Lower leg skin (tissue), 4 donors: ENCODE data around the gene ISY1. TPM values are rescaled to one million over a fixed set of nuclear protein-coding genes. Genes with fewer than 3 reads are reported as not detected.

ENCODE experiments used
- DNase-seq, 2 donors: peaks; one replicate each; pipeline ENCODE4 v3.0.0-alpha.2; 2019; ENCODE audit warnings: low spot score in 2 of 2
- H3K4me3 ChIP-seq: fragments of 200-600 bp; sonication (generic); 2 replicates; pipeline ENCODE4 v1.5.1; 2017; ENCODE audit warnings: mild to moderate bottlenecking, low read depth; ENCODE audit not compliant: poor library complexity, severe bottlenecking
- CTCF ChIP-seq, 3 donors: fragments of 450-650 bp; IDR thresholded peaks; one replicate each; pipeline ENCODE4 v1.5.1; 2016; ENCODE audit warnings: antibody characterized with exemption in 3 of 3, mild to moderate bottlenecking in 3 of 3, moderate library complexity in 2 of 3
- POLR2A ChIP-seq, 2 donors: fragments of 450-650 bp; IDR thresholded peaks; one replicate each; pipeline ENCODE4 v1.6.1; 2016 to 2017; ENCODE audit warnings: antibody characterized with exemption in 2 of 2, mild to moderate bottlenecking in 1 of 2, moderate library complexity in 1 of 2
- WGBS, 2 donors: methylation state at CpG; one replicate each; pipeline ENCODE4 v1.1.5; 2018; 5-methylcytosine and 5-hydroxymethylcytosine counted together
- intact Hi-C: fragments of 100-400 bp; cut with DNase I; formaldehyde crosslinking; loops from one replicate; pipeline ENCODE4 v1.15.0; 2023; ENCODE audit warnings: low total_unique reads
- total RNA-seq, 4 donors: library from RNA; depleted of rRNA; stranded (reverse); fragments of >200 nt; gene quantifications; one replicate each; pipeline ENCODE4 v1.1.0, GENCODE V29; 2016

ISY1 gene
- total RNA-seq: 10 to 100 TPM; 15.5 to 22.8 (median 18.1) TPM

- H3K4me3 ChIP-seq: peak within 1 kb of the TSS; percentile 56
- intact Hi-C loops: no loop called here
- DNase-seq: peak; percentile 89 to 96
- 0% methylated on average over 56 to 67 of the region's 67 CpGs for WGBS, 2 donors
- TF ChIP-seq POLR2A (IDR thresholded peaks at IDR 0.05) (peak in 1 of 2 donors; percentile 36), CTCF (IDR thresholded peaks at IDR 0.05) (peak in 1 of 3 donors; percentile 17)
Measured at GRCh38 chr3:129160891-129161859, at the start of gene ISY1. Gene ISY1 (minus strand): TSS chr3:129161063. CDS start chr3:129160975, 88 bp downstream.

GRCh38 chr3:129207479-129207878, 46.6 kb upstream of the ISY1 start:
- intact Hi-C loops: no loop called here
- DNase-seq: no peak
- H3K4me3 ChIP-seq: no peak overlapping the region
- TF ChIP-seq CTCF (IDR thresholded peaks at IDR 0.05) (no peak), POLR2A (IDR thresholded peaks at IDR 0.05) (no peak)
- WGBS, 2 donors: 52 to 58% methylated on average over 4 of the region's 4 CpGs

DNA sequence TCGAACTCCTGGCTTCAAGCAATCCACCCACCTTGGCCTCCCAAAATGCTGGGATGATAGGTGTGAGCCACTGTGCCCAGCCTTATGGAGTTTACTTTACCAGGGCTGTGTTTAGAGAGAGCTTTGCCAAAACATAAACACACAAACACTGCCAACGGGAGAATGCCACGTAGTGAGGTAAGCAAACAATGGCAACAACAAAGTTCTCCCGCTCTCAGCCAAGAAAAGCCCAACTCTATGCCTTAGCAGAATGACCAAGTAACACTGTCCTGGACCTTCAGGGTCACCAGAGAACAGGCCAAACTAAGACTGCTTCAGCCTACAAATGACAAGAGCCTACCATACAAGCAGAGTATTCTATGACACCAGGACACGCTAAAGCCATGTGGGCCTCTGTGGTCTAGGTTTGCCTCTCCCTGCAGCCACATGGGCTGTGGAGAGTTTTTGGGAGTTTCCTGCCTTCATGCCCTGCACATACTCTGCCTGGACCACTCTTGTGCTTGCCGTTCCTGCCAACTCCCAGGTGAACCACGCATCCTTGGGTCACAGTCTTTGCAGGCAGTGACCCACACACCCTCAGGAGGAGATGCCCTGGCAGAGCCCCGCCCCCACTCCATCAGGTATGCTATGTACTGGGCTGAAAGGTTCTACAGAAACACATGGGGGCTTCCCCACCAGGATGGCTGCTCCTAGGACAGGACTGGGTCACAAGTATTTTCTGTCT, 44.4 kb upstream of the ISY1 start:
- DNase-seq: no peak
- TF ChIP-seq CTCF (IDR thresholded peaks at IDR 0.05): no peak
- intact Hi-C loops: no loop called here
- 91 to 95% methylated on average over 8 of the region's 8 CpGs for WGBS, 2 donors
- no peak overlapping the region for H3K4me3 ChIP-seq

- no peak for TF ChIP-seq CTCF (IDR thresholded peaks at IDR 0.05)
- no peak for TF ChIP-seq POLR2A (IDR thresholded peaks at IDR 0.05)
- 42 to 47% methylated on average over 2 of the region's 2 CpGs for WGBS, 2 donors
- intact Hi-C loops: no loop called here
- no peak overlapping the region for H3K4me3 ChIP-seq
- DNase-seq: no peak
Measured at GRCh38 chr3:129204473-129204872, 43.6 kb upstream of the ISY1 start.

DNA sequence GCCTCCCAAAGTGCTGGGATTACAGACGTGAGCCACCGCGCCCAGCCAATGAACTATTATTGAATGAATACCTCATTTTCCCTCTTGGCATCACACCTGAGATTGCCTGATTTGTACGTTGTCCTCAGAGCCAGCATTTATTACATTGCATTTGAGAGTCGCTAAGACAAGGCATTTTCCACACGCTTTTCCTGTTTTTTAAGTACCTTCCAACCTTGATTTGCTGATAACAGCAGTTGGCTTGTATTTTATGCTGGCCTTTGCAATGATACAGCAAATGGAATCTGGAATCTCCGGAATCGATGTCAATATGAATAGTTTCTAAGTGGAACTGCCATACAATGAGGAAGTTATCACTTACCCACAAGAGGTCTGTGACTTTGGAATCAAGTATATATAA, 38.5 kb upstream of the ISY1 start:
- intact Hi-C loops: no loop called here
- TF ChIP-seq POLR2A (IDR thresholded peaks at IDR 0.05): no peak
- no peak for TF ChIP-seq CTCF (IDR thresholded peaks at IDR 0.05)
- H3K4me3 ChIP-seq: no peak overlapping the region
- 61 to 75% methylated on average over 8 of the region's 8 CpGs for WGBS, 2 donors
- no peak for DNase-seq
